GM12875 (cell line): ENCODE measurements around the gene EEF2.
"Not testable (repeated sequence)": the region's sequence is repeated elsewhere in the genome, so short reads cannot be mapped to it uniquely, and the experiment has no call there.

Experiments used
- H3K4me3 ChIP-seq: one replicate; pipeline ENCODE4 v1.5.1; 2011; ENCODE audit warnings: low read depth, low read length, control low read depth
- TF ChIP-seq, protein P1 (sequence below): IDR thresholded peaks from 2 replicates; pipeline ENCODE4 v1.5.1; 2011; ENCODE audit warnings: low read depth, mild to moderate bottlenecking, control low read depth, inconsistent platforms, low read length, moderate library complexity, borderline replicate concordance; ENCODE audit not compliant: insufficient read depth

Gene EEF2

DNA sequence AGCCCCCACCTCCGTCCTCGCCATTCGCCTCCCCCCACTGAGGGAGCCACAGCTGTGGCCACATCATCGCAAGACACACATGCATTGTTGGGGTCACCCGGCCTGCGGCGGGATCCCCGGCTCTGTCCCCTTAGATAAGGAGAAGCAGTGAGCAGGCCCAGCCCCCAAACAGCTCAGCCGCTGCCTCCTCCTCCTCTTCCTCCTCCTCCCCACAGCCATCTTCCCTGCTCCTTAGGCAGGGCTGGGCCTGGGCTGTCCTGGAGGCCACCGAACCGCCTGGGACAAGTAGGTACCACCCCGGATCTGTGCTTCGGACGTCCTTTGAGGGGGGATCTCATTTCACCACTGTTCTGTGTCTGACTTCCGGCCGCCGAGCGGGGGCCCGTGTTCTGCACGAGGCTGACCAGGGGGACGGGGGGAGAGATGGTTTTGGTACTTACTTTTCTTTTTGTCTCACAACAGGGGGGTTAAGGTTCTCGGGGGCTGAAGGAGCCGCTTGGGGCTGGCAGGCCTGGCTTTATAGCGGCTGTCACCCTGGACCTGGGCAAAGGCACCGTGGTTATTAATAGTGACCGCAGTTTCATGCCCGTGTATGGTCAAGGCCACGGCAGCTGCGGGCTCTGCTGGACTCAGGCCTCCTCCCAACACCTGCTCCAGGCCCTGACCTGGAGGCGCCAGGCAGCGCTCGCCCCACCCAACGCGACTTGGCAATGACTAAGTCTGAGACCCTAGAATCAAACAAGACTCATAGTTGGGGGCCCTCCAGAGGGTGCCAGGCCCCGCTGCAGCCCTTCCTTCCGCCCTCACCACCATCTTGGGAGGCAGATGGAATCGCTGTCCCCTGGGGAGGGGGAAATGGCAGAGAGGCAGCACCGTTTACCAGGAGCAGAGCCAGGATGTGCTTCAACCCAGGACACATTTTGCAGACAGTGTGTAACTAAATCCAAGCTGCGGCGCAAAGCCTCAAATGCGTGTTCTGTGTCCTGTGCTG, 34.1 kb downstream of the EEF2 start:
- no peak overlapping the region for H3K4me3 ChIP-seq
- TF ChIP-seq, protein P1, sequence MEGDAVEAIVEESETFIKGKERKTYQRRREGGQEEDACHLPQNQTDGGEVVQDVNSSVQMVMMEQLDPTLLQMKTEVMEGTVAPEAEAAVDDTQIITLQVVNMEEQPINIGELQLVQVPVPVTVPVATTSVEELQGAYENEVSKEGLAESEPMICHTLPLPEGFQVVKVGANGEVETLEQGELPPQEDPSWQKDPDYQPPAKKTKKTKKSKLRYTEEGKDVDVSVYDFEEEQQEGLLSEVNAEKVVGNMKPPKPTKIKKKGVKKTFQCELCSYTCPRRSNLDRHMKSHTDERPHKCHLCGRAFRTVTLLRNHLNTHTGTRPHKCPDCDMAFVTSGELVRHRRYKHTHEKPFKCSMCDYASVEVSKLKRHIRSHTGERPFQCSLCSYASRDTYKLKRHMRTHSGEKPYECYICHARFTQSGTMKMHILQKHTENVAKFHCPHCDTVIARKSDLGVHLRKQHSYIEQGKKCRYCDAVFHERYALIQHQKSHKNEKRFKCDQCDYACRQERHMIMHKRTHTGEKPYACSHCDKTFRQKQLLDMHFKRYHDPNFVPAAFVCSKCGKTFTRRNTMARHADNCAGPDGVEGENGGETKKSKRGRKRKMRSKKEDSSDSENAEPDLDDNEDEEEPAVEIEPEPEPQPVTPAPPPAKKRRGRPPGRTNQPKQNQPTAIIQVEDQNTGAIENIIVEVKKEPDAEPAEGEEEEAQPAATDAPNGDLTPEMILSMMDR = no peak

DNA sequence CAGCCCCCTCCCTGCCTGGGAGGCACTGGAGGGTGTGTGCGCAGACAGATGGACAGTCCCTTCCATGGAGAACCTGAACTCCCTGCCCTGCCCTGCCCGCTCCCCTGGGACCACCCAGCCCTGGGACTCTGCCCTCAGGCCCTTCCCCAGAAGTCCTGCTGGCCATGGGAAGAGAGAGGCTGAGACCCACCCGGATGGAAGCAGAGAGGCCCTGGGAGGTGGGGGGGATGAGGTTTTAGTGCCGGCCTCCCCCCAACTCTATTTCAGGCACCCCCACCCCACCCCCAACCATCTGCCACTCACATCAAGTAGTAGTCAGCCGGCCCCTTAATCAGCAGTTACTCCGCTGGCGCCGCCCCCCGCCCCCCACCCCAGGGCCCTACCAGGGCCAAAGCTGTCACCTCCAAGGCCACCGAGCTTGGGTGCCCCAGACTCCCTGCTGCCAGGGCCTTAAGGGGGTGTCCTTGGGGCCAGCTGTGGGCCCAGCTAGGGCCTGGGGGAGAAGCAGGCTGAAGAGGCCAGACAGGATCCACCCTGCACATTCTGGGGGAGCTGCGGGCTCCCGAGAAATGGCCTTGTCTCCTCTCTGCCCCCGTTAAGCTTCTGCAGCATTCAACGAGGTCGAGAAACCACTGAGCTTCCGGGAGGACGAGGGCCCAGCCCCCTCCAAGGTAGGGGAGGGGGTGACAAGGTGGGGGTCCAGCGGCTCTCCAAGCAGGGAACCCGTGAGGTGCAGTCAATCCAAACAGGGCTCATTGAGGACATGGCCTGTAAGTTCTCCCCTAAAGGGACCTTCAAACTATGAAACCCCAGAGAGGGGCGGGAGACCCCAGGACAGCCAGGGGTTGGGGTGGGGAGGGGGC, 35.0 kb downstream of the EEF2 start:
- no peak overlapping the region for H3K4me3 ChIP-seq
- TF ChIP-seq, protein P1 = no peak

DNA sequence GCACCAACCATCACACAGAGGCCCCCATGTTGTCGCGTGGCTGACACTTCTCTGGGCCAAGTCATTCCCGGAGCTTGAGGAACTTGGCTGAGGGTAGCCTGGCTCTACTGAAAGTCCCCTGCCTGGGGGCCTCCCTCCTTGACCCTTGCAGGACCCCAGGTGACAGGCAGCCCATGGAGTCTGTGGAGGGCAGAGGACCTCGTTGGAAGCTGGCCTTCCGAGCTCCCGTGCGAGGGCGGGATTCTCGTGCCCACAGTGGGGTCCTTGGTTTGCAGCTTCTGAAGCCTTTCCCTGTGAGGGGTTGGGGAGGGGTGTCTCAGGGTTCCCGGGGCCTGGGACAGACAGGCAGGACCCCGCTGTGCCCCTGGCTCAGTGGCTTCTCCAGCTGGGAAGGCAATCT, 36.0 kb downstream of the EEF2 start:
- TF ChIP-seq, protein P1 = no peak
- H3K4me3 ChIP-seq = no peak overlapping the region

DNA sequence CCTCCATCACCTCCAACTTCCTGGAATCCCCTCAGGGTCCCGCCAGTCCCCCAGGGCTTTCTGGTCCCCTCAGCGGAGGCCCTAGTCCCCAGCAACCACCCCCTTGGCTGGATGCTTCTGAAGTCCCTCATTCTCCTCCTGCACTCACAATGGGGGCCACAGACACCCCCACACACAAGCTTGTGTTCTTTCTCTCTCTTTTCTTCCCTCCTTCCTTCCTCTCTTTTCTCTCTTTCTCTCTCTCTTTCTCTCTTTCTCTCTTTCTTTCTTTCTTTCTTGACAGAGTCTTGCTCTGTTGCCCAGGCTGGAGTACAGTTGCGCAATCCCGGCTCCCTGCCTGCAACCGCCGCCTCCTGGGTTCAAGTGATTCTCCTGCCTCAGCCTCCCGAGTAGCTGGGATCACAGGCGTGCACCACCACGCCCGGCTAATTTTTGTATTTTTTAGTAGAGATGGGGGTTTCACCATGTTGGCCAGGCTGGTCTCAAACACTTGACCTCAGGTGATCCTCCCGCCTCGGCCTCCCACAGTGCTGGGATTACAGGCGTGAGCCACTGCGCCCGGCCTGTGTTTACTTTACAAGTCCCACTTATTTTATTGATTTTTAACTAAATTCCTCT, 37.8 kb downstream of the EEF2 start:
- not testable (repeated sequence) for H3K4me3 ChIP-seq

DNA sequence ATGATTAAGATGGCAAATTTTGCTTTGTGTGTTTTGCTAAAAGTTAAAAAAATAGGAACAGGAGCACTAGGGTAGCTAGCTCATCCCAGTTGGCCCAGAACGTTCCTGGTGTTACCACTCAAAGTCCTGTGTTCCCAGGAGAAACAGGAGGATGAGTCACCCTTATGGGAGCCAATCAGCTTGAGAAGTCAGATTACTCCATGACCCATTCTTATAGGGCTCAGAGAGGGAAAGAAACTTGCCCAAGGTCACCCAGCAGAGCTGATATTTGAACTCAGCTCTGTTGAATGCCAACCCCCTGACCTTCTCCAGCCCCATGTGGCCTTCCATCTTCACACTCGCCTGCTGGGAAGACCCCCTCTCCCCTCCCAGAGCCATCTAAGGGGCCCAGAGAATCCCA, 39.4 kb downstream of the EEF2 start:
- H3K4me3 ChIP-seq = no peak overlapping the region
- TF ChIP-seq, protein P1 = no peak

DNA sequence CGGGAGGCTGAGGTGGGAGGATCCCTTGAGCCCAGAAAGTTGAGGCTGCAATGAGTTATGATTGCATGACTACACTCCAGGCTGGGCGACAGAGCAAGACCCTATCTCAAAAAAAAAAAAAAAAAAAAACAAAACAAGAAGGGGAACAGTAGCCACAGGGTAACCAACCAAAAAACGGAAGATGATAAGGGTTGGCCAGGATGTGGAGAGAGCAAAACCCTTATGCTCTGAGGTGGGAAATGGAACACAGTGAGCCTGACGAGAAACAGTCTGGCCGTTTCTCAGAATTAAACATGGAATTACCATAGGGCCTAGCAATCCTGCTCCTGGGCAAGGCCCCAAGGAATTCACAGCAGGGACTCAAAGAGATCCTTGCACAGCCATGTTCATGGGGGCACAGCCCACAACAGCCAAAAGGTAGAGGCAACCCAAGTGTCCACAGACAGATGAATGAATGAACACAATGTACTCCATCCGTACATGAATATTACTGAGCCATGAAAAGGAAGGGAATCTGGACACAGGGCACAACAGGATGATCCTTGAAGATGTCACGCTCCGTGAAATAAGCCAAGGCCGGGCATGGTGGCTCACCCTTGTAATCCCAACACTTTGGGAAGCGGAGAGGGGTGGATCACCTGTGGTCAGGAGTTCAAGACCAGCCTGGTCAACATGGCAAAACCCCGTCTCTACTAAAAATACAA, 41.1 kb downstream of the EEF2 start:
- no peak overlapping the region for H3K4me3 ChIP-seq
- TF ChIP-seq, protein P1 = no peak
